ENCODE measurements around the gene RTKN.

GRCh38 chr2:74401891-74402290 lies 39.8 kb downstream of the RTKN start:
- no peak for TF ChIP-seq RAD21 (IDR thresholded peaks at IDR 0.05; ENCODE audit: low read depth)
- no peak for TF ChIP-seq SIN3A (IDR thresholded peaks at IDR 0.05; ENCODE audit: low read depth)
